ENCODE measurements around the gene SERPINC1. TPM values are rescaled to one million over a fixed set of nuclear protein-coding genes. Genes with fewer than 3 reads are reported as not detected.

The SERPINC1 gene
- total and polyA plus RNA-seq, 10 of the 15 experiments (the other 5 are each of a cell fraction or from before 2014, with no cell fraction given) = 0.11 to 0.44 TPM; not detected in 8

- DNase-seq (ENCODE audit: low read depth, low spot score) = no peak
- peak within 1 kb of the TSS; percentile 91 for H3K4me3 ChIP-seq
- H2AFZ ChIP-seq (ENCODE audit: control insufficient read depth, low read depth, low read length) = peak within 1 kb of the TSS; percentile 94
- in situ Hi-C loops (cut with MboI) = no loop called here
- H3K79me2 ChIP-seq (ENCODE audit: control insufficient read depth, insufficient read depth, low read length) = peaks cover 44% of the 10 kb centered on the region
- H3K4me2 ChIP-seq (ENCODE audit: control insufficient read depth, insufficient read depth) = peak within 1 kb of the TSS; percentile 95
- peak; percentile 76 for ATAC-seq
- CTCF ChIA-PET = interaction anchor here (1.4 to 1.7 kb wide), 2 partner anchors 24 to 391 kb away, joined by 3 to 4 read pairs; partner anchors contain the start of gene PRDX6
- WGBS (ENCODE audit: insufficient coverage, insufficient replicate concordance, low lambda C conversion rate, missing lambda C conversion rate) = under 1% methylated on average over 31 of the region's 53 CpGs
- SMC1A ChIA-PET (ENCODE audit: uncharacterized antibody, unreplicated experiment) = interaction anchor here (0.5 to 3.1 kb wide), 7 partner anchors 45 to 451 kb away, joined by 3 to 11 read pairs (median 3); partner anchors contain the start of genes CENPL and DARS2
- no peaks in the 10 kb centered on the region for H3K9me3 ChIP-seq (replicated peaks; ENCODE audit: control insufficient read depth, insufficient read depth, low read length)
- intact Hi-C loops (cut with micrococcal nuclease; ENCODE audit: unreplicated experiment) = loop anchor here (2.0 to 10.0 kb wide), 5 partner anchors 44 to 346 kb away; partner anchors contain the start of genes CENPL, DARS2, RABGAP1L and RC3H1
- no peak for FAIRE-seq
- POLR2A ChIA-PET = interaction anchor here (0.6 to 3.3 kb wide), 23 partner anchors 8 to 1511 kb away, joined by 3 to 17 read pairs (median 3); partner anchors contain the start of genes CENPL, DARS2, KLHL20 and PRDX6
- H3K9ac ChIP-seq (ENCODE audit: control insufficient read depth, insufficient read depth, low read length) = peak within 1 kb of the TSS; percentile 73
- RAD21 ChIA-PET (ENCODE audit: unreplicated experiment) = interaction anchor here (0.5 to 2.7 kb wide), 16 partner anchors 8 to 1042 kb away, joined by 3 to 9 read pairs (median 3); partner anchors contain the start of genes DARS2 and PRDX6
- no peaks in the 10 kb centered on the region for H4K20me1 ChIP-seq (ENCODE audit: control insufficient read depth, insufficient read depth)
- peaks cover 15% of the 10 kb centered on the region for H3K4me1 ChIP-seq (ENCODE audit: control insufficient read depth, insufficient read depth, low read length)
- no TSS peak for BruUV-seq (replicated peaks)
- no peaks in the 10 kb centered on the region for H3K27me3 ChIP-seq (replicated peaks in 1 of 2; ENCODE audit: control insufficient read depth in 2 of 2, insufficient read depth in 2 of 2, low read length in 1 of 2)
- H3K36me3 ChIP-seq (ENCODE audit: control insufficient read depth in 2 of 2, insufficient read depth in 2 of 2, low read length in 1 of 2) = peaks cover 4 to 25% of the 10 kb centered on the region in 2 experiments; a peak in 3 of 4 replicates
- peak within 1 kb of the TSS; percentile 89 for H3K27ac ChIP-seq (ENCODE audit: control insufficient read depth, insufficient read depth)
- TF ChIP-seq CTCF (IDR thresholded peaks at IDR 0.05 in 2 of 3, conservative IDR thresholded peaks at IDR 0.05 in 1 of 3; ENCODE audit: control insufficient read depth in 2 of 3, extremely low read depth in 1 of 3, insufficient read depth in 1 of 3, low read depth in 3 of 3, low read length in 3 of 3) (peak; percentile 1 to 34 (median 3); a peak in 1 of 6 replicates), FOXM1 (IDR thresholded peaks at IDR 0.05; ENCODE audit: low read depth, low read length) (no peak), SP1 (IDR thresholded peaks at IDR 0.05; ENCODE audit: low read depth, low read length) (no peak), NR2C2 (IDR thresholded peaks at IDR 0.05; ENCODE audit: borderline replicate concordance, control insufficient read depth, insufficient read length, low read depth) (no peak), NKRF (conservative IDR thresholded peaks at IDR 0.05) (peak; percentile 51), EGR1 (IDR thresholded peaks at IDR 0.05; ENCODE audit: borderline replicate concordance in 1 of 2, low read depth in 2 of 2, low read length in 2 of 2) (peak in 1 of 2 experiments; percentile 83; a peak in 2 of 3 replicates), CBX5 (IDR thresholded peaks at IDR 0.05; ENCODE audit: low read depth) (no peak), DPF2 (IDR thresholded peaks at IDR 0.05) (peak; percentile 68; the same call in 1 of the 2 replicates), ZBED1 (IDR thresholded peaks at IDR 0.05; ENCODE audit: borderline replicate concordance) (no peak), HSF1 (IDR thresholded peaks at IDR 0.05; ENCODE audit: low read depth, low read length) (no peak), POU2F2 (IDR thresholded peaks at IDR 0.05; ENCODE audit: borderline replicate concordance, low read depth, low read length) (no peak), SREBF2 (IDR thresholded peaks at IDR 0.05; ENCODE audit: low read length) (peak; percentile 8; the same call in 1 of the 2 replicates), MLLT1 (IDR thresholded peaks at IDR 0.05) (no peak), HDGF (IDR thresholded peaks at IDR 0.05) (0 out of 2 replicates have a peak, but pooled peaks have one; percentile 0), MTA2 (IDR thresholded peaks at IDR 0.05; ENCODE audit: low read depth) (peak; percentile 75)
Measured at GRCh38 chr1:173868266-173869020, 48.7 kb downstream of the SERPINC1 start, which contains the start of gene ZBTB37. ZBTB37 (plus strand) TSS chr1:173868380; CDS start chr1:173870226, 1,846 bp downstream.

Data from GM12878 (cell line).